Keratinocyte (primary cell): ENCODE results near the gene NCCRP1. TPM values are rescaled to one million over a fixed set of nuclear protein-coding genes. Genes with fewer than 3 reads are reported as not detected.

Source experiments
- DNase-seq: peaks from one replicate; pipeline ENCODE4 v3.0.0-alpha.2; 2011; ENCODE audit warnings: low read depth, missing footprints, low spot score
- FAIRE-seq: peaks from 2 replicates; lab custom pipeline; 2011; peaks lifted over from hg19 to GRCh38; lab: Jason Lieb, UNC
- H2AFZ ChIP-seq: 2 replicates; pipeline ENCODE4 v1.6.0; 2012; ENCODE audit warnings: low read length, control low read depth, inconsistent platforms; ENCODE audit not compliant: control insufficient read depth
- H3K27ac ChIP-seq: 2 replicates; pipeline ENCODE4 v1.5.1; 2011; ENCODE audit warnings: low read length; ENCODE audit not compliant: control insufficient read depth, insufficient read depth
- H3K27me3 ChIP-seq: 3 replicates; pipeline ENCODE4 v1.6.0; 2011; ENCODE audit warnings: low read length; ENCODE audit not compliant: control insufficient read depth, insufficient read depth; ENCODE audit errors: extremely low read depth
- H3K36me3 ChIP-seq, 2 experiments: 2 replicates in 1 of 2; 3 replicates in 1 of 2; pipeline ENCODE4 v1.5.1; 2011; ENCODE audit warnings: low read length in 2 of 2, mild to moderate bottlenecking in 1 of 2; ENCODE audit not compliant: control insufficient read depth in 2 of 2, insufficient read depth in 2 of 2; ENCODE audit errors: extremely low read depth in 1 of 2
- H3K4me1 ChIP-seq: 3 replicates; pipeline ENCODE4 v1.5.1; 2011; ENCODE audit warnings: low read length; ENCODE audit not compliant: control insufficient read depth, insufficient read depth; ENCODE audit errors: extremely low read depth
- H3K4me2 ChIP-seq: 3 replicates; pipeline ENCODE4 v1.6.0; 2011; ENCODE audit warnings: low read depth, low read length; ENCODE audit not compliant: control insufficient read depth, insufficient read depth; ENCODE audit errors: extremely low read depth
- H3K4me3 ChIP-seq, 3 experiments: fragments of 200-600 bp in 1 of 3; sonication (generic) in 1 of 3; 2 replicates in 2 of 3; 3 replicates in 1 of 3; pipeline ENCODE4 v1.5.1; 2011 to 2016; ENCODE audit warnings: low read length in 3 of 3, mild to moderate bottlenecking in 3 of 3, control low read depth in 2 of 3, inconsistent platforms in 1 of 3, low read depth in 1 of 3, mixed read lengths in 1 of 3, mixed run types in 1 of 3, moderate library complexity in 1 of 3; ENCODE audit not compliant: control insufficient read depth in 2 of 3, insufficient read depth in 2 of 3; ENCODE audit errors: extremely low read depth in 1 of 3
- H3K79me2 ChIP-seq: 2 replicates; pipeline ENCODE4 v1.6.0; 2012; ENCODE audit warnings: low read length; ENCODE audit not compliant: control insufficient read depth, insufficient read depth
- H3K9ac ChIP-seq: 3 replicates; pipeline ENCODE4 v1.6.0; 2011; ENCODE audit warnings: low read length; ENCODE audit not compliant: control insufficient read depth, insufficient read depth; ENCODE audit errors: extremely low read depth
- H3K9me1 ChIP-seq: 3 replicates; pipeline ENCODE4 v1.6.0; 2011; ENCODE audit warnings: low read length; ENCODE audit not compliant: control insufficient read depth, insufficient read depth; ENCODE audit errors: extremely low read depth
- H3K9me3 ChIP-seq: 2 replicates; pipeline ENCODE4 v1.5.1; 2012; ENCODE audit warnings: low read depth, low read length; ENCODE audit not compliant: control insufficient read depth
- H4K20me1 ChIP-seq: 3 replicates; pipeline ENCODE4 v1.6.0; 2011; ENCODE audit warnings: low read length; ENCODE audit not compliant: control insufficient read depth, insufficient read depth; ENCODE audit errors: extremely low read depth
- EZH2 ChIP-seq: IDR thresholded peaks from one replicate; pipeline ENCODE4 v1.6.1; 2012; ENCODE audit warnings: inconsistent platforms, mild to moderate bottlenecking, low read length, moderate library complexity
- dilution Hi-C: fragments of 300-500 bp; cut with MboI; formaldehyde crosslinking; loops from one replicate; pipeline ENCODE4 v1.7.0; 2020; ENCODE audit warnings: low sequenced_read_pairs; ENCODE audit not compliant: extremely low pct_ligation_motif_present
- polyA plus RNA-seq, 5 experiments: library from polyadenylated mRNA; depleted of rRNA in 3 of 5; stranded (reverse) in 3 of 5; stranded (forward) in 1 of 5; unstranded in 1 of 5; fragments of >200 nt; gene quantifications; 1 replicate in 1 of 5; 2 replicates in 3 of 5; 3 replicates in 1 of 5; pipeline versions ENCODE4 v1.2.1 to v1.2.3, GENCODE V29; 2011 to 2012; ENCODE audit warnings: missing spikeins in 2 of 5, low read depth in 1 of 5, low replicate concordance in 1 of 5
- TF ChIP-seq, protein P1 (sequence below), 3 experiments: IDR thresholded peaks in 1 of 3; conservative IDR thresholded peaks in 1 of 3; optimal IDR thresholded peaks in 1 of 3; 2 replicates in 2 of 3; 3 replicates in 1 of 3; pipeline versions ENCODE3 to v1.5.1; 2011; ENCODE audit warnings: low read length in 3 of 3, mild to moderate bottlenecking in 3 of 3, moderate library complexity in 2 of 3, control low read depth in 1 of 3, inconsistent platforms in 1 of 3; ENCODE audit not compliant: insufficient read depth in 2 of 3; ENCODE audit errors: extremely low read depth in 1 of 3

Gene NCCRP1
- polyA plus RNA-seq, 1 donor (not counting 4 experiments of a cell fraction or from before 2014, with no cell fraction given): 2.3 TPM

DNA sequence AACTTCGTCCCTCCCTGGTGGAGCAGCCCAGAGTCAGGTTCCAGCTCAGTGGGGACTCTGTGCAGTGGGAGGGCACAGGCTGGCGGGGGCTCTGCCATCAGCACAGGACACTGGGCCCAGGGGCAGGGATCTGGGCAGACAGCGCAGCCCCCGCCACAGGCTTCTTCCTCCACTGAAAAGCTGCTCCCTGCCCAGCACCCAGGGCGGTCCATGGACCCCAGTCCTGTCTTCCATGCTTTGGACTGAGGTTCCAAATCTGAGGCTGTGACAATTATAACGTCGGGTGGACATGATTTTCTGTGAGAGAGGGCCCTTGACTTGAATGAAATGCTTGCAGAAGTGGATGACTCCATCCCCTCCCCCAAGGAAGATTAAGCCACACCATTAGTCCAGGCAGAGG is 21.2 kb upstream of the NCCRP1 start:
- H3K4me3 ChIP-seq: no peak overlapping the region
- no peaks in the 10 kb centered on the region for H3K27me3 ChIP-seq
- no peaks in the 10 kb centered on the region for H3K9me1 ChIP-seq
- TF ChIP-seq, protein P1, sequence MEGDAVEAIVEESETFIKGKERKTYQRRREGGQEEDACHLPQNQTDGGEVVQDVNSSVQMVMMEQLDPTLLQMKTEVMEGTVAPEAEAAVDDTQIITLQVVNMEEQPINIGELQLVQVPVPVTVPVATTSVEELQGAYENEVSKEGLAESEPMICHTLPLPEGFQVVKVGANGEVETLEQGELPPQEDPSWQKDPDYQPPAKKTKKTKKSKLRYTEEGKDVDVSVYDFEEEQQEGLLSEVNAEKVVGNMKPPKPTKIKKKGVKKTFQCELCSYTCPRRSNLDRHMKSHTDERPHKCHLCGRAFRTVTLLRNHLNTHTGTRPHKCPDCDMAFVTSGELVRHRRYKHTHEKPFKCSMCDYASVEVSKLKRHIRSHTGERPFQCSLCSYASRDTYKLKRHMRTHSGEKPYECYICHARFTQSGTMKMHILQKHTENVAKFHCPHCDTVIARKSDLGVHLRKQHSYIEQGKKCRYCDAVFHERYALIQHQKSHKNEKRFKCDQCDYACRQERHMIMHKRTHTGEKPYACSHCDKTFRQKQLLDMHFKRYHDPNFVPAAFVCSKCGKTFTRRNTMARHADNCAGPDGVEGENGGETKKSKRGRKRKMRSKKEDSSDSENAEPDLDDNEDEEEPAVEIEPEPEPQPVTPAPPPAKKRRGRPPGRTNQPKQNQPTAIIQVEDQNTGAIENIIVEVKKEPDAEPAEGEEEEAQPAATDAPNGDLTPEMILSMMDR (optimal IDR thresholded peaks at IDR 0.05 in 1 of 3, IDR thresholded peaks at IDR 0.05 in 1 of 3, conservative IDR thresholded peaks at IDR 0.05 in 1 of 3; ENCODE audit: extremely low read depth in 1 of 3, insufficient read depth in 2 of 3, low read length in 3 of 3): no peak
- TF ChIP-seq EZH2: no peak
- H3K9me3 ChIP-seq: no peaks in the 10 kb centered on the region
- H2AFZ ChIP-seq: no peak overlapping the region
- H3K36me3 ChIP-seq: peaks cover 0 to 26% of the 10 kb centered on the region in 2 experiments
- H3K9ac ChIP-seq: no peak overlapping the region
- DNase-seq (no peak), FAIRE-seq (no peak)
- H4K20me1 ChIP-seq: no peaks in the 10 kb centered on the region
- no peaks in the 10 kb centered on the region for H3K4me1 ChIP-seq
- no peaks in the 10 kb centered on the region for H3K79me2 ChIP-seq
- H3K4me2 ChIP-seq: no peak overlapping the region
- dilution Hi-C loops: no loop called here
- no peak overlapping the region for H3K27ac ChIP-seq

DNA sequence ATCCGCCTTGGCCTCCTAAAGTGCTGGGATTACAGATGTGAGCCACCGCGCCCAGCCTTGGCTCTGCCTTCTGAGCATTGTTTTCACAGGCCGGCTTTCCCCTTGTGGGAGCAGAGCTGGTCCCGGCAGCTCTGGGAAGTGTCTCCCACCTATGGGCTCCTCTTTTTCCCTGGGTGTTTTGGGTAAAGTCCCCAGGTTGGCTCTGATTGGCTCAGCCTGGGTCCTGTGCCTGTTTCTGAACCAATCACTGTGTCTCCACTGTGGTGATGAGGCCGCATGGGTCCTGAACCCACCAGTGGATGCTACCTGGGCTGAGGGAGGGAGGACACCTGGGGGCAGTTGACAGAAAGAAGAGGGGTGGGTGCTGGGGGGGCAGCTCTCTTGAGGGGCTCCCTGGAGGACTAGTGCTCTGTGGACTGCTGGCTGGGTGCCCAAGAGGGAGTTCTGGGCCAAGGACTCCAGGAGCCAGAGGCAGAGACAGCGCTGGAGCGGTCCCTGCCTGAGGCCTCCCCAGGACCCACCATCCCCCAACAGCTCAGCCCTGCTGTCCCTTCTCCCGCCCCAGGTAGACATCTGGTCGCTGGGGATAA is 19.6 kb upstream of the NCCRP1 start:
- Histone ChIP-seq H2AFZ (no peak overlapping the region), H3K36me3 (peaks cover 0 to 24% of the 10 kb centered on the region in 2 experiments), H3K4me1 (no peaks in the 10 kb centered on the region), H3K27ac (no peak overlapping the region), H3K4me2 (no peak overlapping the region), H3K79me2 (no peaks in the 10 kb centered on the region), H3K27me3 (no peaks in the 10 kb centered on the region), H3K4me3 (no peak overlapping the region), H4K20me1 (no peaks in the 10 kb centered on the region), H3K9me3 (no peaks in the 10 kb centered on the region), H3K9ac (no peak overlapping the region), H3K9me1 (no peaks in the 10 kb centered on the region)
- no peak for TF ChIP-seq EZH2
- TF ChIP-seq, protein P1 (optimal IDR thresholded peaks at IDR 0.05 in 1 of 3, IDR thresholded peaks at IDR 0.05 in 1 of 3, conservative IDR thresholded peaks at IDR 0.05 in 1 of 3; ENCODE audit: extremely low read depth in 1 of 3, insufficient read depth in 2 of 3, low read length in 3 of 3): no peak
- DNase-seq (no peak), FAIRE-seq (no peak)
- dilution Hi-C loops: no loop called here
